ENCODE measurements around the gene NGRN. TPM values are rescaled to one million over a fixed set of nuclear protein-coding genes. Genes with fewer than 3 reads are reported as not detected.

Gene NGRN
- total RNA-seq (2022) (70.5 and 77.0 TPM in 2 replicates), Bru-seq, nascent RNA (percentile 69 among the genes with signal in this experiment), BruChase-seq, experiment 1, labeled RNA remaining after a 6-hour chase (percentile 92 among the genes with signal in this experiment), BruChase-seq, experiment 2, labeled RNA remaining after a 2-hour chase (percentile 83 among the genes with signal in this experiment)
- long read RNA-seq, full-length matches to known transcripts, result 442 of 447 reads
- long read RNA-seq, partial matches to known transcripts, result 1 of 447 reads
- long read RNA-seq, other reads (novel, unspliced or antisense), result 4 of 447 reads

- no peaks in the 10 kb centered on the region for H3K9me3 Mint-ChIP-seq (ENCODE audit: unreplicated experiment)
- BruUV-seq (replicated peaks), result TSS peak; percentile 48
- H3K27ac Mint-ChIP-seq (ENCODE audit: low read depth, unreplicated experiment), result peak within 1 kb of the TSS; percentile 96
- no peaks in the 10 kb centered on the region for H3K27me3 Mint-ChIP-seq (ENCODE audit: insufficient read depth, unreplicated experiment)
- intact Hi-C loops (cut with micrococcal nuclease), result loop anchor here (2.0 kb wide), 1 partner anchor 31 kb away; the partner anchor contains the start of gene GDPGP1
- H3K4me3 Mint-ChIP-seq (ENCODE audit: unreplicated experiment), result peak within 1 kb of the TSS; percentile 97
- peak; percentile 90 for DNase-seq (ENCODE audit: unreplicated experiment)
- ChIA-PET CTCF (interaction anchor here (0.6 kb wide), 1 partner anchor 125 kb away, joined by 3 read pairs; no protein-coding TSS in a partner anchor), POLR2A (interaction anchor here (0.7 to 2.4 kb wide), 14 partner anchors 16 to 416 kb away, joined by 3 to 20 read pairs (median 4); partner anchors contain the start of genes CIB1, GDPGP1 and TTLL13)
- peaks cover 38% of the 10 kb centered on the region for H3K4me1 Mint-ChIP-seq (ENCODE audit: insufficient read depth, unreplicated experiment)
- H3K36me3 Mint-ChIP-seq (ENCODE audit: insufficient read depth, unreplicated experiment), result peaks cover 23% of the 10 kb centered on the region
- no peak for TF ChIP-seq CTCF (IDR thresholded peaks at IDR 0.05; ENCODE audit: unreplicated experiment)
Measured at GRCh38 chr15:90265271-90266060, at the start of gene NGRN. Gene NGRN, plus strand, starts transcription at chr15:90265672. Its CDS starts 41 bp downstream, at chr15:90265713.

- ChIA-PET CTCF (interaction anchor here (0.6 to 4.9 kb wide), 7 partner anchors 15 to 77 kb away, joined by 3 to 43 read pairs (median 6); partner anchors contain the start of genes CIB1, GDPGP1 and SEMA4B), POLR2A (interaction anchor here (0.7 to 1.4 kb wide), 5 partner anchors 11 to 522 kb away, joined by 3 to 6 read pairs (median 3); partner anchors contain the start of genes CIB1 and GDPGP1)
- BruUV-seq (replicated peaks), result no TSS peak
- DNase-seq (ENCODE audit: unreplicated experiment), result no peak
- H3K4me3 Mint-ChIP-seq (ENCODE audit: unreplicated experiment), result no peak overlapping the region
- intact Hi-C loops (cut with micrococcal nuclease), result no loop called here
- no peak overlapping the region for H3K27ac Mint-ChIP-seq (ENCODE audit: low read depth, unreplicated experiment)
- H3K4me1 Mint-ChIP-seq (ENCODE audit: insufficient read depth, unreplicated experiment), result peaks cover 11% of the 10 kb centered on the region
- no peak for TF ChIP-seq CTCF (IDR thresholded peaks at IDR 0.05; ENCODE audit: unreplicated experiment)
- no peaks in the 10 kb centered on the region for H3K9me3 Mint-ChIP-seq (ENCODE audit: unreplicated experiment)
- peaks cover 40% of the 10 kb centered on the region for H3K36me3 Mint-ChIP-seq (ENCODE audit: insufficient read depth, unreplicated experiment)
- H3K27me3 Mint-ChIP-seq (ENCODE audit: insufficient read depth, unreplicated experiment), result no peaks in the 10 kb centered on the region
Measured at GRCh38 chr15:90217671-90218394, 47.6 kb upstream of the NGRN start.

GRCh38 chr15:90219421-90220141 is 45.9 kb upstream of the NGRN start:
- CTCF ChIA-PET, result interaction anchor here (0.7 to 4.9 kb wide), 6 partner anchors 12 to 115 kb away, joined by 4 to 48 read pairs (median 21); partner anchors contain the start of genes CIB1 and GDPGP1
- Mint-ChIP-seq H3K27ac (ENCODE audit: low read depth, unreplicated experiment) (no peak overlapping the region), H3K9me3 (ENCODE audit: unreplicated experiment) (no peaks in the 10 kb centered on the region), H3K4me1 (ENCODE audit: insufficient read depth, unreplicated experiment) (no peaks in the 10 kb centered on the region), H3K4me3 (ENCODE audit: unreplicated experiment) (no peak overlapping the region), H3K27me3 (ENCODE audit: insufficient read depth, unreplicated experiment) (no peaks in the 10 kb centered on the region), H3K36me3 (ENCODE audit: insufficient read depth, unreplicated experiment) (peaks cover 48% of the 10 kb centered on the region)
- peak; percentile 70 for TF ChIP-seq CTCF (IDR thresholded peaks at IDR 0.05; ENCODE audit: unreplicated experiment)
- POLR2A ChIA-PET, result interaction anchor here (0.7 to 1.0 kb wide), 2 partner anchors 15 to 31 kb away, joined by 3 to 4 read pairs; partner anchors contain the start of gene GDPGP1
- intact Hi-C loops (cut with micrococcal nuclease), result no loop called here
- no TSS peak for BruUV-seq (replicated peaks)
- DNase-seq (ENCODE audit: unreplicated experiment), result no peak

Data from MCF 10A (cell line).